Measurements from ENCODE around the gene POP4. TPM values are rescaled to one million over a fixed set of nuclear protein-coding genes. Genes with fewer than 3 reads are reported as not detected.
A peak's percentile ranks its signal among the peaks of the same experiment; 100 is the strongest.

The POP4 gene
- total RNA-seq, 1 donor from 2014 or later = 46.2 TPM

- Mint-ChIP-seq H3K4me3 (no peak overlapping the region), H3K27ac (no peak overlapping the region), H3K27me3 (ENCODE audit: low read depth) (peaks cover 93% of the 10 kb centered on the region), H3K36me3 (no peaks in the 10 kb centered on the region), H3K9me3 (no peaks in the 10 kb centered on the region), H3K4me1 (peaks cover 1% of the 10 kb centered on the region)
- no peak for DNase-seq (ENCODE audit: low spot score in 2 of 2, unreplicated experiment in 2 of 2)
- TF ChIP-seq, protein P1, sequence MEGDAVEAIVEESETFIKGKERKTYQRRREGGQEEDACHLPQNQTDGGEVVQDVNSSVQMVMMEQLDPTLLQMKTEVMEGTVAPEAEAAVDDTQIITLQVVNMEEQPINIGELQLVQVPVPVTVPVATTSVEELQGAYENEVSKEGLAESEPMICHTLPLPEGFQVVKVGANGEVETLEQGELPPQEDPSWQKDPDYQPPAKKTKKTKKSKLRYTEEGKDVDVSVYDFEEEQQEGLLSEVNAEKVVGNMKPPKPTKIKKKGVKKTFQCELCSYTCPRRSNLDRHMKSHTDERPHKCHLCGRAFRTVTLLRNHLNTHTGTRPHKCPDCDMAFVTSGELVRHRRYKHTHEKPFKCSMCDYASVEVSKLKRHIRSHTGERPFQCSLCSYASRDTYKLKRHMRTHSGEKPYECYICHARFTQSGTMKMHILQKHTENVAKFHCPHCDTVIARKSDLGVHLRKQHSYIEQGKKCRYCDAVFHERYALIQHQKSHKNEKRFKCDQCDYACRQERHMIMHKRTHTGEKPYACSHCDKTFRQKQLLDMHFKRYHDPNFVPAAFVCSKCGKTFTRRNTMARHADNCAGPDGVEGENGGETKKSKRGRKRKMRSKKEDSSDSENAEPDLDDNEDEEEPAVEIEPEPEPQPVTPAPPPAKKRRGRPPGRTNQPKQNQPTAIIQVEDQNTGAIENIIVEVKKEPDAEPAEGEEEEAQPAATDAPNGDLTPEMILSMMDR (IDR thresholded peaks at IDR 0.05; ENCODE audit: unreplicated experiment) = no peak
Observed at GRCh38 chr19:29573486-29573885, 32.6 kb upstream of the POP4 start.

DNA sequence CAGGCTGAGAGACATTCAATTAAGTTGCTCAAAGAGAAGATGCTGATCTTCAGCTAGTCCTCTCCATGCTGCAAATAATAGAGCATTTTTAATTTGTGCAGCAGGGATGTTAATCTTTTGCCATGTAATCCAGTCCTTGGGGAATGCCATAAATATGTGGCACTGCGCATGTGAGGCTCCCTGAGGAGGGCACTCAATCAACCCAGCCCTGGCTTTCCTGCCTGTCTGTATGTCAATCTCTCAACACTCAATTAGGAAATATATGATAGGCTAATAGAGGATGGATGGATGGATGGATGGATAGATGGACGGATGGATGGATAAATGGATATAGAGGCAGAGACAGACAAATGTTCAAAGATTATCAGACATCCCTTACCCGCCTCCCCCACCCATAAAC lies 31.6 kb upstream of the POP4 start:
- peaks cover 1% of the 10 kb centered on the region for H3K4me1 Mint-ChIP-seq
- H3K27me3 Mint-ChIP-seq (ENCODE audit: low read depth) = peaks cover 98% of the 10 kb centered on the region
- no peak overlapping the region for H3K4me3 Mint-ChIP-seq
- TF ChIP-seq, protein P1 (IDR thresholded peaks at IDR 0.05; ENCODE audit: unreplicated experiment) = no peak
- DNase-seq (ENCODE audit: low spot score in 2 of 2, unreplicated experiment in 2 of 2) = no peak
- H3K36me3 Mint-ChIP-seq = no peaks in the 10 kb centered on the region
- H3K9me3 Mint-ChIP-seq = no peaks in the 10 kb centered on the region
- no peak overlapping the region for H3K27ac Mint-ChIP-seq

DNA sequence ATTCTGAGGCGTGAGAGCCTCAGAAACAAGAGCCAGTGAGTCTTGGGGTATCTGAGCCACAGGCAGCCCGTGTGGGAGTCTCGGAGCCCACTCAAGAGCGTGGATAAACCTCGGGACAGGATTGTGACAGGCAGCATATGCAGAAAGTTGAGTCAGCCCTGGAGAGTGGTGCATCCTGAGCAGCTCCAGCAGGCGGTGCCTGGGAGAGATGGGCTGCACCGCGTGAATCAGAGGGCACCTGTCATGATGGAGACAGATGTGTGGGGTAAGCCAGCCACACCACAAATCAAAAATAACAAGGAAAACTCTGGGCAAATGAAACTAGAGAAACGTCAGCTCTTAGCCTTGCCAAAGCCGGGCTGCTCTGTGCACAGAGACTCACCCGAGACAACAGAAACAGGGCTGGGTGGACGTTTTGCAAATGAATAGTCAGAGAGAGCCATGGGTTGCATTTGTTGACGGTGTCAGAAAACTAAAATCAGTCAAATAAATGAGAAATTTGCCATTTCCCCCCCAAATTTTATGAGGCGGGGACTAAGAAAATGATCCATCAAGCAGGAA lies 30.0 kb upstream of the POP4 start:
- H3K27ac Mint-ChIP-seq = no peak overlapping the region
- H3K36me3 Mint-ChIP-seq = no peaks in the 10 kb centered on the region
- H3K4me1 Mint-ChIP-seq = peaks cover 1% of the 10 kb centered on the region
- no peak for DNase-seq (ENCODE audit: low spot score in 2 of 2, unreplicated experiment in 2 of 2)
- H3K9me3 Mint-ChIP-seq = peaks cover 3% of the 10 kb centered on the region
- TF ChIP-seq, protein P1 (IDR thresholded peaks at IDR 0.05; ENCODE audit: unreplicated experiment) = no peak
- no peak overlapping the region for H3K4me3 Mint-ChIP-seq
- peaks cover 98% of the 10 kb centered on the region for H3K27me3 Mint-ChIP-seq (ENCODE audit: low read depth)

- H3K27ac Mint-ChIP-seq = no peak overlapping the region
- no peak overlapping the region for H3K4me3 Mint-ChIP-seq
- H3K27me3 Mint-ChIP-seq (ENCODE audit: low read depth) = peaks cover 94% of the 10 kb centered on the region
- peaks cover 5% of the 10 kb centered on the region for H3K9me3 Mint-ChIP-seq
- TF ChIP-seq, protein P1 (IDR thresholded peaks at IDR 0.05; ENCODE audit: unreplicated experiment) = no peak
- no peaks in the 10 kb centered on the region for H3K36me3 Mint-ChIP-seq
- DNase-seq (ENCODE audit: low spot score in 2 of 2, unreplicated experiment in 2 of 2) = no peak
- H3K4me1 Mint-ChIP-seq = peaks cover 1% of the 10 kb centered on the region
Observed at GRCh38 chr19:29576761-29577648, 29.1 kb upstream of the POP4 start.

DNA sequence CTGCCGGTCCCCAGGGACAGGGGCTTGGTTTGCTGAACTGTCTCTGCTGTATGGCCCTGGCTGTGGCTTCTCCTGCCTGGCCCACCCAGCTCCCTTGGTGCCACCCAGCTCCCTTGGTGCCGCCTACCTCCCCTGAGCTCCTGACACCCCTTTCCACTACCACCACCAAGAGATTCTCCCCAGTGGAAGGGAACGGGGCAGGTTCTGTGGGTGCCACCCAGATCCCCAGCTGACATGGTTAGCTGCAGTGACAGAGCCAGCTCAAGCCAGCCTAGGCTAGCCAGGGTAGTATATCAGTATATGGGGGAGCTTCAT lies 28.5 kb upstream of the POP4 start:
- Mint-ChIP-seq H3K4me3 (no peak overlapping the region), H3K4me1 (peaks cover 1% of the 10 kb centered on the region), H3K27me3 (ENCODE audit: low read depth) (peaks cover 94% of the 10 kb centered on the region), H3K27ac (no peak overlapping the region), H3K9me3 (peaks cover 5% of the 10 kb centered on the region), H3K36me3 (no peaks in the 10 kb centered on the region)
- DNase-seq (ENCODE audit: low spot score in 2 of 2, unreplicated experiment in 2 of 2) = peak in 1 of 2 experiments; percentile 22
- TF ChIP-seq, protein P1 (IDR thresholded peaks at IDR 0.05; ENCODE audit: unreplicated experiment) = no peak
